GM19455 (cell line): ENCODE data around the gene PCBP3.
"Not testable (repeated sequence)": the region's sequence is repeated elsewhere in the genome, so short reads cannot be mapped to it uniquely, and the experiment has no call there.

ENCODE experiments used
- ATAC-seq: cut with Tn5 transposase; IDR thresholded peaks from one replicate; pipeline ENCODE4 v1.9.1; 2021; ENCODE audit not compliant: unreplicated experiment

The PCBP3 gene

DNA sequence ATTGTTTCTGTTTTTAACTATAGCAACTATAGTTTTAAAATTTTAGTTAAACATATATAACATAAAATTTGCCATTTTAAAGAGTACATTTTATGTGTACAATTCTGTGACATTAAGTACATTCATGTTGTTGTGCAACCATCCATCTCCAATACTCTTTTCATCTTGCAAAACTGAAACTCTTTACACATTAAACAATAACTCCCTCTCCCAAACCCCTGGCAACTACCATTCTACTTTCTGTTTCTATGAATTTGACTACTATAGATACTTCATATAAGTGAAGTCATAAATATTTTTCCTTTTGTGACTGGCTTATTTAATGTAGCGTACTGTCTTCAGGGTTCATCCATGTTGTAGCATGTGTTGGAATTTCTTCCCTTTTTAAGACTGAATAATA is 25.9 kb downstream of the PCBP3 start:
- ATAC-seq = no peak

DNA sequence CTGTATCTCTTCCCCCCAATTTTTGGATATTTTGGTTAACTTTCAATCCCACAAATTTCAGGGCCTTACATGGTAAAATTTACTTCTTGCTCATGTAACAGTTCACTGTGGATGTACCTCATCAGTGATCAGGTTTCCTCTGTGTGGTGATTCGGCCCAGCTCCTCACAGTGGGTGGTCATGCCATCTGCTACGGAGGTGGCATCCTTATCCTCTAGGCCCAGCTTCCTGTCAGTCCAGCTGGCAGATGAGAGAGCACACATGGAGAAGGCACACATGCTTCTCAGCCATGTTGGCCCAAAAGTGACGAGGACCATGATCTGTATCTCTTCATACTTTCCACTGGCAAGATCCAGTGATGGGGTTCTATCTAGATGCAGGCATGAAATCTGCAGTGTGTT is 27.2 kb downstream of the PCBP3 start:
- no peak for ATAC-seq

DNA sequence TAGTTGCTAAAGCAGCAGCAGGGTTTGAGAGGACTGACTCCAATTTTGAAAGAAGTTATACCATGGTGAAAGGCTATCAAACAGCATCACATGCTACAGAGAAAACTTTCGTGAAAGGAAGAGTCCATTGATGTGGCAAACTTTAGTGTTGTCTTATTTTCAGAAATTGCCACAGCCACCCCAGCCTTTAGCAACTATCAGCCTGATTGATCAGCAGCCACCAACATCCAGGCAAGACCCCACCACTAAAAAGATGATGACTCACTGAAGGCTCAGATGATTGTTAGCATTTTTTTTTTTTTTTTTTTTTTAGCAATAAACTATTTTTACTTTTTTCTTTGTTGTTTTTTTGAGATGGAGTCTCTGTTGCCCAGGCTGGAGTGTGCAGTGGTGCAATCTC is 35.3 kb downstream of the PCBP3 start:
- not testable (repeated sequence) for ATAC-seq

DNA sequence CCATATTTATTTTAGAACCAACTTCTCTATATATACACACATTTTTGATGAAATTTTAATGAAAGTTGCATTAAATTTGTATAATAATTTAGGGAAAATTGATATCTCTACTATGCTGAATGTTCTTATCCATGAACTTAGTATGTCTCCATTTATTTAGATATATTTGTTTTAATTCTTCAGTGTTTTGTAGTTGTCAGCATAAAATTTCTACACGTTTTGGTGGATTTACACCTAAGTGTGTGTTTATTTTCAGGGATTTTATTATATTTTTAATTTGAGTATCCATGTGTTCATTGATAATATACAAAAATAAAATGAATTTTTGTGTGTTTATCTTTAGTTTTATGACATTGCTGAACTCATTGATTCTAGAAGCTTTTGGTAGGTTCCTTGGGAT is 36.7 kb downstream of the PCBP3 start:
- no peak for ATAC-seq

- ATAC-seq = no peak
These were observed 51.6 kb downstream of the PCBP3 start for GRCh38 chr21:45695086-45695485.

- ATAC-seq = no peak
These were observed 55.1 kb downstream of the PCBP3 start for GRCh38 chr21:45698493-45699184.

- no peak for ATAC-seq
These were observed 55.9 kb downstream of the PCBP3 start for GRCh38 chr21:45699251-45699942.

GRCh38 chr21:45699966-45700365 is 56.4 kb downstream of the PCBP3 start:
- ATAC-seq = no peak

- no peak for ATAC-seq
These were observed 56.9 kb downstream of the PCBP3 start for GRCh38 chr21:45700461-45700860.

DNA sequence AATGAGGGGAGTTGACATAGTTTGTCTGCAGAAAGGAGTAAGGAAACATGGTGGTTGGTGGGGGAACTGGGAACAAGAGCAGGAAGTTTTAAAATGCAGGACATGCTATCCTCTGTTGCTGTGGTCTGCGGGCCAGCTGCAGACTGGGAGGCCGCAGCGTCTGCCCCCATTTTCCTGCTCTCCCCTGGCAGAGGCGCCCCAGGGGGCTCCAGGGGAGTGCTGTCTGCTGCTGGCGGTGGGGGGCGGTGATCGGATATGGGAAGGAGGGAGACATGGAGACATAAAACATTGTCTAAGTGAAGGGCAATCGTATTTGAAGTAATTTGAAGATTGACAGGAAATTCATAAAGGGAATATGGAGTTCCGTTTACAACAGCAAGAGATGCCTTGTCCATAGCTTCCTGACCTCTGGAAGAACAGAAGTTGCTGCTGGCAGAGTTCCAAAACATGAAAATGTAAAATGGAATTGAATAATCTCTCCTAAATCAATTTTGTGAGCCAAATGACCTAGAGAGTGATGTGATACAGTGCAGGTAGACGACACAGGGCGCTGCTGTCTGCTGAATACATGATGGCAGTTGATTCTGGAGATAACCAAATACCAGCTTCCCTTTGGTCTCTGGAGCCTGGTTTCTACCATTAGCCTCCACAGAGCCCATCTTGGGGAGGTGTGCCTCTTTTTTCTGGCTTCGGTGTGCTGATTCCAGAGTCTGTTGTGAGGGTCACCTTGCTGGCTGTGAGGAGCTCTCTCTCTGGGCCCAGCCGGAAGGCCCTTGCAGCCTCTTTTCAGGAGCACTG is 61.0 kb downstream of the PCBP3 start:
- no peak for ATAC-seq

DNA sequence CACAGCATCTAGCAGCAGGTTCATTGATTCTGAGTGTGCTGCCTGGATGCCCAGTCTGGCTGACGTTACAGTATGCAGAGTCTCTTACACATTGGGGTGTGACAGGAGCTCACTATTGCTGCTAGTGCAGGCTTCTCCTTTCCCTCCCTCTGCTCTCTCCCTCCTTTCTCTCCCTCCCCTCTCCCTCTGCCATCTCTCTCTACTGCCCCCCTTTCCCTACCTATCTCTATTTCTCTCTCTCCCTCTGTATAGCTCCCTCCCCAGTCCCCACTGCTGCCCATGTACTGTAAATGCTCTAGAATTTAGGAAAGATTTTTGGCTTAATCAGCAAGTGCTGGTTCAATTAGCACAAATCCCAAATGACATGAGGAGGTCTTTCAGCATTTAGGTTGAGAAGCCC is 62.8 kb downstream of the PCBP3 start:
- no peak for ATAC-seq

DNA sequence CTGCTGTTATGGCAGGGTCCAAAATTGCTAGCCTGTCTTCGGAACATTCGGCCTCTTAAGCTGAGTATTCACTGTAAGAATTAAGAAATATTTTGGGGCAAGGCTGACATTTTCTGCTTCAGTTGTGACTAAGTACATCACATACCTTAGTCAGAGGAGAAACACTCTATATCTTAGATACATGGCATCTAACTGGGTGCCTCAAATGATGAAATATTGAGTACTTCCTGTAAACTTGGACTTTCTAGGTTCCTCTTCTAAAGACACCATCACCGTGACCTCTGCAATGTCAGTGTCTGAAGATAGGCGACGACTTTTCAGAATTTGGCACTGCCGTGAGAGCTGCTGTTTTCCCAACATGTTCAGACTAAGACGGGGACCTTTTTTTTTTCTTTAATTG is 65.6 kb downstream of the PCBP3 start:
- ATAC-seq = no peak

GRCh38 chr21:45709696-45710268 is 66.3 kb downstream of the PCBP3 start:
- no peak for ATAC-seq

GRCh38 chr21:45710306-45710705 is 66.8 kb downstream of the PCBP3 start:
- not testable (repeated sequence) for ATAC-seq

GRCh38 chr21:45713613-45714012 is 70.1 kb downstream of the PCBP3 start:
- ATAC-seq = no peak

GRCh38 chr21:45715441-45715840 is 71.9 kb downstream of the PCBP3 start:
- ATAC-seq = no peak

- ATAC-seq = no peak
These were observed 74.9 kb downstream of the PCBP3 start for GRCh38 chr21:45718413-45718812.

DNA sequence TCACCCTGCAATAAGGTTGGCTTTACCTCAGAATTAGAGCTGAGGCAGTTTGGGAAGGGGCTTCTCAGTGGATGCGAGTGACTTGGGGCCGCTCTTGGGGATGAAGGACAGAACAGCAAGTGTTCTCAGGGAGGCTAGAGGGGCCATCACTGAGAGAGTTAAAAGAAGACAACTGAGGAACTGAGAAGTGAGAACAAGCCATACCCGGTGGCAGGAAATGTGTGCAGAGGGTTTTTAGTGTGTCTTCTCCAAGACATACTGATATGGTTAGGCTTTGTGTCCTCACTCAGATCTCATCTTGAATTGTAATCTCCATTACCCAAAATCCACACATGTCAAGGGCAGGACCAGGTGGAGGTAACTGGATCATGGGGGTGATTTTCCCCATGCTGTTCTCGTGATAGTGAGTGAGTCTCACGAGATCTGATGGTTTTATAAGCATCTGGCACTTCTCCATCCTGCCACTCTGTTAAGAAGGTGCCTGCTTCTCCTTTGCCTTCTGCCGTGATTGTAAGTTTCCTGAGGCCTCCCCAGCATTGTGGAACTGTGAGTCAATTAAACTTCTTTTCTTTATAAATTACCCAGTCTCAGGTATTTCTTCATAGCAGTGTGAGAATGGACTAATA is 75.8 kb downstream of the PCBP3 start:
- ATAC-seq = no peak

DNA sequence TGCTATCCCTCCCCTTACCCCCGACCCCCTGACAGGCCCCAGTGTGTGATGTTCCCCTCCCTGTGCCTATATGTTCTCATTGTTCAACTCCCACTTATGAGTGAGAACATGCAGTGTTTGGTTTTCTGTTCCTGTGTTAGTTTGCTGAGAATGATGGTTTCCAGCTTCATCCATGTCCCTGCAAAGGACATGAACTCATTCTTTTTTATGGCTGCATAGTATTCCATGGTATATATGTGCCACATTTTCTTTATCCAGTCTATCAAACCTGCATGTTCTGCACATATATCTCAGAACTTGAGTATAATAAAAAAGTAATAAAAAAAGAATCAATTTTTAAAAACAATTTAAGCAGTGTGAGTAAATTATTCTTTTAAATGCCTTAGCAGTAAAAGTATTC is 76.7 kb downstream of the PCBP3 start:
- ATAC-seq = not testable (repeated sequence)

DNA sequence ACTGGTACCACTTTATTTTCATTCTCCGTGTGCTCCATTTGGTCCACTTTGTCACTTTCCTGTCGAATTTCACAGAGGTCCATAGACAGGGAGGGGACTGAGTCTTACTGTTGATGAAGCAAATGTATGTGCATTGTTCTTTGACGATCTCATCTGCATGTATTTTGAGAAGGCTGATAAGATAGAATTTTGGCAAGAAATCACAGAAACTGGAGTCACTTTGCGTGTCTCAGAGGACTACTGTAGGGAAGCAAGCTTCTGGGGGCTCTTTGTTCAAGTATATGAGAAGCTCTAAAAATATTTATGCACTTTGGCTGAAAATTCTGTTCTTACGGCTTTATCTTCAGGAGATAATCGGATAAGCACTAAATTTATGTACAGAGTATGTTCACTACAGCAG is 78.1 kb downstream of the PCBP3 start:
- no peak for ATAC-seq
